Heart right ventricle (tissue), 16 donors: Measurements from ENCODE around the gene SPATA3. TPM values are rescaled to one million over a fixed set of nuclear protein-coding genes. Genes with fewer than 3 reads are reported as not detected.

Experiments used
- ATAC-seq, 8 donors: fragments of 200-7000 bp; cut with Tn5 transposase; one replicate each; pipeline ENCODE4 v1.9.1; 2020; ENCODE audit warnings: mild to moderate bottlenecking in 8 of 8, moderate library complexity in 8 of 8, moderate number of reproducible peaks in 1 of 8
- DNase-seq, 2 donors: peaks; one replicate each; pipeline ENCODE4 v3.0.0-alpha.2; 2020
- H3K27ac ChIP-seq, 10 donors: fragments of 200-600 bp; sonication (generic) in 2 of 10; one replicate each; pipeline versions ENCODE4 v1.5.0 to v1.8.0; 2020 to 2022; ENCODE audit warnings: mild to moderate bottlenecking in 3 of 10
- H3K27me3 ChIP-seq, 7 donors: fragments of 200-600 bp; one replicate each; pipeline ENCODE4 v1.8.0; 2021 to 2022; ENCODE audit warnings: mild to moderate bottlenecking in 2 of 7
- H3K36me3 ChIP-seq, 9 donors: fragments of 200-600 bp; sonication (generic) in 1 of 9; one replicate each; pipeline versions ENCODE4 v1.5.0 to v1.8.0; 2020 to 2022; ENCODE audit warnings: mild to moderate bottlenecking in 2 of 9
- H3K4me1 ChIP-seq, 9 donors: fragments of 200-600 bp; sonication (generic) in 1 of 9; one replicate each; pipeline versions ENCODE4 v1.5.0 to v1.8.0; 2020 to 2022; ENCODE audit warnings: mild to moderate bottlenecking in 4 of 9
- H3K4me3 ChIP-seq, 10 donors: fragments of 200-600 bp; sonication (generic) in 2 of 10; one replicate each; pipeline versions ENCODE4 v1.5.0 to v1.8.0; 2020 to 2022; ENCODE audit warnings: mild to moderate bottlenecking in 7 of 10, moderate library complexity in 2 of 10
- H3K9me3 ChIP-seq, 11 donors: fragments of 200-600 bp in 10 of 11; sonication (generic) in 2 of 11; one replicate each; pipeline versions ENCODE4 v1.5.0 to v1.8.0; 2013 to 2022; ENCODE audit warnings: mild to moderate bottlenecking in 2 of 11, control low read depth in 1 of 11, moderate library complexity in 1 of 11
- CTCF ChIP-seq, 9 donors: fragments of 200-600 bp; sonication (generic) in 2 of 9; IDR thresholded peaks; one replicate each; pipeline versions ENCODE4 v1.5.0 to v1.8.0; 2021 to 2022; ENCODE audit warnings: antibody characterized with exemption in 9 of 9, mild to moderate bottlenecking in 5 of 9, moderate library complexity in 1 of 9
- WGBS, 2 donors: extraction: QIAGEN DNeasy Blood & Tissue Kit; methylation state at CpG; one replicate each; pipeline ENCODE4 v1.1.7; 2013; ENCODE audit warnings: inconsistent platforms in 1 of 2; 5-methylcytosine and 5-hydroxymethylcytosine counted together
- intact Hi-C, 10 donors: fragments of 100-400 bp; cut with DNase I; formaldehyde crosslinking; loops; one replicate each; pipeline versions ENCODE4 v1.11.1 to v1.14.2; 2022
- polyA plus RNA-seq, 2 donors: library from polyadenylated mRNA; stranded (reverse); fragments of 200-250 nt; gene quantifications; one replicate each; pipeline ENCODE4 v1.2.3, GENCODE V29; 2013
- total RNA-seq, 10 donors: library from RNA; stranded (reverse); fragmentation: NEBNext Ultra II Directional in 3 of 10; extraction: Animal tissue kit (Norgen Biotek cat#: 25700) in 3 of 10; gene quantifications; one replicate each; pipeline versions ENCODE4 v1.2.1 to v1.2.4, GENCODE V29; 2021 to 2023
- donor health status: Arrhythmogenic right ventricular cardiomyopathy.
- donor health status: ischemic (EF 13 %, LVEDD 7.1; RV severe dilation, severe dysfunction).
- donor health status: healthy with polysubstance abuse.
- donor health status: DM: no; HTN: yes; CAD: no.
- donor health status: DM: no; HTN: no; CAD: no.
- donor health status: ischemic (EF 25% LVEDD 6.9; RV normal size, moderate dysfunction).
- donor health status: ischemic (EF 25% LVEDD 5.7; RV mildly dilated, moderate dysfunction).
- donor health status: healthy.
- donor health status: DM: yes; HTN: yes; CAD: no.
- donor health status: Ischemic cardiomyopathy.
- donor health status: ischemic (EF 35%, LVEDD 5.7; RV mildly dilated, moderate dysfunction).
- donor health status: nonischemic (EF 11% LVEDD 7.7; RV severe dilation, severe dysfunction).
- donor health status: DM: yes; HTN: yes; CAD: no.
- donor health status: PGD.
- donor health status: ischemic (EF 29% LVEDD 5.4; RV normal size, mild dysfunction).
- donor health status: nonischemic (EF 23%, LVEDD 6.1; RV moderate dilation, normal function).

SPATA3 gene
- total and polyA plus RNA-seq, 12 donors: not detected

DNA sequence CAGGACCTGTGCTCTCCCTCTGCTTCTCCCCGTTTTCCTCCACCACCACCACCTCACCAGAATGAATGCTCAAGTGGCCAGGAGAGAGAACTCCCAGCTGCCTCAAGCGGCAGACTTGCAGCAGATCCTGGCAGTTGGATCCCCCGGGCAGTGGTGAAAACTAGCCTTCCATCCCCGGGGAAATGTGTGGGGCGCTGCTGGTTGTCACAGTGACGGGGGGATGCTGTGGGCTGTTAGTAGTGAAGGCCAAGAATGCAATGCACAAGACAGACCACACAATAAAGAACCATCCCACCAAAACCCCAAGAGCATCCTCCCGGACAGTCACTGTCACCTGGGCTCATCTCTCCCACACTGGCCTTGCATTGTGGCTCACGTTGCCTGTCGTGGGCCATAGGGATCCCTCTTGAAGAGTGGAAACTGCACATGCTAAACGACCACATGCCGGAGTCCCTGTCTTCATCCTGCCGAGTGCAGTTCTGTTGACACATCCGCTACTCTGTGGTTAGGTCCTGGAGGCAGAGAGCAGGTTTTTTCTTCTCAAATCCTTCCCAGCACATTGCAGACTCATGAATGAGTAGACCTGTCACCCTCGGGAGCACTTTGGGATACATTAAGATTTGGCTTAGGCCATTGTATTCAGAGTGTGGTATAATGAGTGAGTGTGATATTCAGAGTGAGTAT lies 13.5 kb downstream of the SPATA3 start:
- Histone ChIP-seq H3K9me3 (no peaks in the 10 kb centered on the region), H3K4me3 (no peak overlapping the region), H3K4me1 (no peaks in the 10 kb centered on the region), H3K27ac (no peak overlapping the region), H3K27me3 (peaks cover 0 to 44% (median 16%) of the 10 kb centered on the region in 7 donors), H3K36me3 (no peaks in the 10 kb centered on the region)
- ATAC-seq: no peak
- no peak for TF ChIP-seq CTCF (IDR thresholded peaks at IDR 0.05)
- WGBS, 2 donors: 57 to 58% methylated on average over 14 of the region's 14 CpGs
- intact Hi-C loops: no loop called here
- no peak for DNase-seq

GRCh38 chr2:231010201-231010730 lies 14.3 kb downstream of the SPATA3 start:
- ATAC-seq (no peak), DNase-seq (no peak)
- H3K4me1 ChIP-seq: no peaks in the 10 kb centered on the region
- no peak overlapping the region for H3K4me3 ChIP-seq
- H3K27me3 ChIP-seq: peaks cover 0 to 52% (median 16%) of the 10 kb centered on the region in 7 donors
- no peaks in the 10 kb centered on the region for H3K36me3 ChIP-seq
- TF ChIP-seq CTCF (IDR thresholded peaks at IDR 0.05): no peak
- intact Hi-C loops: no loop called here
- 87 to 95% methylated on average over 2 of the region's 2 CpGs for WGBS, 2 donors
- no peaks in the 10 kb centered on the region for H3K9me3 ChIP-seq
- no peak overlapping the region for H3K27ac ChIP-seq

- 50 to 73% methylated on average over 2 of the region's 2 CpGs for WGBS, 2 donors
- TF ChIP-seq CTCF (IDR thresholded peaks at IDR 0.05): no peak
- Histone ChIP-seq H3K4me1 (no peaks in the 10 kb centered on the region), H3K9me3 (no peaks in the 10 kb centered on the region), H3K27ac (no peak overlapping the region), H3K4me3 (no peak overlapping the region), H3K27me3 (peaks cover 0 to 62% (median 16%) of the 10 kb centered on the region in 7 donors), H3K36me3 (no peaks in the 10 kb centered on the region)
- no peak for ATAC-seq
- no peak for DNase-seq
- intact Hi-C loops: no loop called here
These were observed 15.6 kb downstream of the SPATA3 start for GRCh38 chr2:231011526-231011925.

GRCh38 chr2:231012463-231012862 lies 16.5 kb downstream of the SPATA3 start:
- Histone ChIP-seq H3K36me3 (no peaks in the 10 kb centered on the region), H3K4me1 (no peaks in the 10 kb centered on the region), H3K9me3 (no peaks in the 10 kb centered on the region), H3K27ac (no peak overlapping the region), H3K4me3 (no peak overlapping the region), H3K27me3 (peaks cover 0 to 68% (median 22%) of the 10 kb centered on the region in 7 donors)
- DNase-seq: no peak
- no peak for TF ChIP-seq CTCF (IDR thresholded peaks at IDR 0.05)
- no peak for ATAC-seq
- intact Hi-C loops: no loop called here
- 58 to 68% methylated on average over 3 of the region's 3 CpGs for WGBS, 2 donors
